HL-60 (cell line): ENCODE measurements around the gene WAC.

ENCODE experiments used
- GABPA ChIP-seq: IDR thresholded peaks from 2 replicates; pipeline ENCODE4 v1.6.1; 2012; ENCODE audit warnings: low read depth
- POLR2AphosphoS5 ChIP-seq: IDR thresholded peaks from 2 replicates; pipeline ENCODE4 v1.6.1; 2012; ENCODE audit warnings: low read depth
- TF ChIP-seq, protein P1 (sequence below): IDR thresholded peaks from one replicate; pipeline ENCODE4 v1.5.1; 2011; ENCODE audit warnings: low read length, control low read depth, inconsistent platforms; ENCODE audit not compliant: insufficient read depth

DNA sequence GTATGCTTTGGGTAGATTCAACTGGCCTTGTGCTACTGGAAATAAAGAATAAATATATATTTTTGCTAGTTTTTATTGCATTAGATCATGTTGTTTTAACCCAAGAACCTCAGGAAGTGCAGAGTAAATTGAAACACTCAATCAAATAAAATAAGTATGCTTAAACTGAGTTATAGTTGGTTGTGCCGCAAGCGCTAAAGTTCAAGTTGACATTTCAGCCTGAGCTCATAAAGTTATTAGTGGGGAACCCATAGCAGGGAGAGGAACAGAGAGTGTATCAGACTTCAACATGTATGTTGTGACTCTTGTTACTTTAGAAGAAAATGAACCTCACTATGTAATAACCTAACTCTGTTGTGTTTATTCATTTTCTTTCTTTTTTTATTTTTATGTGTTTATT is 119.2 kb downstream of the WAC start:
- TF ChIP-seq, protein P1, sequence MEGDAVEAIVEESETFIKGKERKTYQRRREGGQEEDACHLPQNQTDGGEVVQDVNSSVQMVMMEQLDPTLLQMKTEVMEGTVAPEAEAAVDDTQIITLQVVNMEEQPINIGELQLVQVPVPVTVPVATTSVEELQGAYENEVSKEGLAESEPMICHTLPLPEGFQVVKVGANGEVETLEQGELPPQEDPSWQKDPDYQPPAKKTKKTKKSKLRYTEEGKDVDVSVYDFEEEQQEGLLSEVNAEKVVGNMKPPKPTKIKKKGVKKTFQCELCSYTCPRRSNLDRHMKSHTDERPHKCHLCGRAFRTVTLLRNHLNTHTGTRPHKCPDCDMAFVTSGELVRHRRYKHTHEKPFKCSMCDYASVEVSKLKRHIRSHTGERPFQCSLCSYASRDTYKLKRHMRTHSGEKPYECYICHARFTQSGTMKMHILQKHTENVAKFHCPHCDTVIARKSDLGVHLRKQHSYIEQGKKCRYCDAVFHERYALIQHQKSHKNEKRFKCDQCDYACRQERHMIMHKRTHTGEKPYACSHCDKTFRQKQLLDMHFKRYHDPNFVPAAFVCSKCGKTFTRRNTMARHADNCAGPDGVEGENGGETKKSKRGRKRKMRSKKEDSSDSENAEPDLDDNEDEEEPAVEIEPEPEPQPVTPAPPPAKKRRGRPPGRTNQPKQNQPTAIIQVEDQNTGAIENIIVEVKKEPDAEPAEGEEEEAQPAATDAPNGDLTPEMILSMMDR = no peak
- TF ChIP-seq POLR2AphosphoS5 = no peak
- no peak for TF ChIP-seq GABPA
